ENCODE data around the gene FOXK1. TPM values are rescaled to one million over a fixed set of nuclear protein-coding genes. Genes with fewer than 3 reads are reported as not detected.

The FOXK1 gene
- total and polyA plus RNA-seq, 2 of the 13 experiments (the other 11 are each of a cell fraction or from before 2014, with no cell fraction given) = 4.6 to 8.8 TPM

- Histone ChIP-seq H3K27ac (ENCODE audit: extremely low read length, insufficient read depth, low read length) (no peak overlapping the region), H3K36me3 (replicated peaks in 1 of 2; ENCODE audit: control insufficient read depth in 1 of 2, insufficient read depth in 2 of 2, low read length in 2 of 2) (peaks cover 1 to 3% of the 10 kb centered on the region in 2 experiments; a peak in 1 of 5 replicates), H4K20me1 (ENCODE audit: insufficient read depth, low read length) (no peaks in the 10 kb centered on the region), H3K4me1 (ENCODE audit: insufficient read depth, low read length) (peaks cover 16% of the 10 kb centered on the region), H3K4me2 (ENCODE audit: low read depth, low read length) (no peak overlapping the region), H3K27me3 (ENCODE audit: control insufficient read depth in 1 of 2, insufficient read depth in 2 of 2, low read length in 2 of 2) (no peaks in the 10 kb centered on the region), H3K9ac (ENCODE audit: insufficient read depth, low read depth, low read length) (no peak overlapping the region), H2AFZ (ENCODE audit: low read length) (no peak overlapping the region), H3K4me3 (replicated peaks in 1 of 3; ENCODE audit: insufficient read depth in 1 of 3, low read depth in 2 of 3, low read length in 3 of 3) (no peak overlapping the region), H3K79me2 (ENCODE audit: insufficient read depth, low read length) (no peaks in the 10 kb centered on the region), H3K9me3 (ENCODE audit: low read length) (no peaks in the 10 kb centered on the region)
- ATAC-seq (no peak), DNase-seq (ENCODE audit: low spot score) (no peak), FAIRE-seq (no peak)
- WGBS (ENCODE audit: low lambda C conversion rate) = 86% methylated on average over 24 of the region's 24 CpGs
- ChIA-PET POLR2A (interaction anchor here (1.3 kb wide), 1 partner anchor 20 kb away, joined by 5 read pairs; the partner anchor contains the start of gene AP5Z1), CTCF (ENCODE audit: low intra/inter-chr PET ratio, low total read pairs) (no interaction called here)
- intact Hi-C loops (cut with micrococcal nuclease; ENCODE audit: unreplicated experiment) (no loop called here), in situ Hi-C loops (cut with HindIII; ENCODE audit: extremely low pct_ligation_motif_present, low pct_unique_long_range_greater_than_20kb) (loop anchor here (10.0 kb wide), 1 partner anchor 290 kb away; no protein-coding TSS in a partner anchor)
- TSS peak; percentile 41 for BruUV-seq (replicated peaks)
- no peak for TF ChIP-seq MYC (CRISPR knock-in tag; IDR thresholded peaks at IDR 0.05; ENCODE audit: borderline replicate concordance)
- TF ChIP-seq ZNF652 (CRISPR knock-in tag; IDR thresholded peaks at IDR 0.05; ENCODE audit: borderline replicate concordance, low read depth) = no peak
- 0 out of 2 replicates have a peak, but pooled peaks have one; percentile 11 for TF ChIP-seq ATF7 (IDR thresholded peaks at IDR 0.05)
- no peak for TF ChIP-seq ATF7 (CRISPR knock-in tag; IDR thresholded peaks at IDR 0.05)
- TF ChIP-seq ZBTB7A (CRISPR knock-in tag; IDR thresholded peaks at IDR 0.05) = no peak
These were observed 112.7 kb downstream of the FOXK1 start for GRCh38 chr7:4794591-4795350.

GRCh38 chr7:4796453-4796852 lies 114.4 kb downstream of the FOXK1 start:
- in situ Hi-C loops (cut with HindIII; ENCODE audit: extremely low pct_ligation_motif_present, low pct_unique_long_range_greater_than_20kb) (loop anchor here (10.0 kb wide), 1 partner anchor 288 kb away; no protein-coding TSS in a partner anchor), intact Hi-C loops (cut with micrococcal nuclease; ENCODE audit: unreplicated experiment) (no loop called here)
- ChIA-PET POLR2A (interaction anchor here (2.0 kb wide), 1 partner anchor 21 kb away, joined by 10 read pairs; the partner anchor contains the start of gene AP5Z1), CTCF (ENCODE audit: low intra/inter-chr PET ratio, low total read pairs) (no interaction called here)
- H4K20me1 ChIP-seq (ENCODE audit: insufficient read depth, low read length) = no peaks in the 10 kb centered on the region
- peaks cover under 1 to 3% of the 10 kb centered on the region in 2 experiments; a peak in 1 of 5 replicates for H3K36me3 ChIP-seq (replicated peaks in 1 of 2; ENCODE audit: control insufficient read depth in 1 of 2, insufficient read depth in 2 of 2, low read length in 2 of 2)
- H3K4me1 ChIP-seq (ENCODE audit: insufficient read depth, low read length) = peaks cover 16% of the 10 kb centered on the region
- H3K27ac ChIP-seq (ENCODE audit: extremely low read length, insufficient read depth, low read length) = no peak overlapping the region
- H3K9ac ChIP-seq (ENCODE audit: insufficient read depth, low read depth, low read length) = no peak overlapping the region
- H3K4me2 ChIP-seq (ENCODE audit: low read depth, low read length) = no peak overlapping the region
- DNase-seq (ENCODE audit: low spot score) (no peak), FAIRE-seq (no peak), ATAC-seq (no peak)
- no peaks in the 10 kb centered on the region for H3K9me3 ChIP-seq (ENCODE audit: low read length)
- no peaks in the 10 kb centered on the region for H3K79me2 ChIP-seq (ENCODE audit: insufficient read depth, low read length)
- BruUV-seq (replicated peaks) = no TSS peak
- WGBS (ENCODE audit: low lambda C conversion rate) = 61% methylated on average over 9 of the region's 9 CpGs
- H3K4me3 ChIP-seq (replicated peaks in 1 of 3; ENCODE audit: insufficient read depth in 1 of 3, low read depth in 2 of 3, low read length in 3 of 3) = no peak overlapping the region
- peaks cover 1 to 11% of the 10 kb centered on the region in 2 experiments; a peak in 2 of 5 replicates for H3K27me3 ChIP-seq (ENCODE audit: control insufficient read depth in 1 of 2, insufficient read depth in 2 of 2, low read length in 2 of 2)
- H2AFZ ChIP-seq (ENCODE audit: low read length) = no peak overlapping the region
- TF ChIP-seq ZHX1 (CRISPR knock-in tag; IDR thresholded peaks at IDR 0.05; ENCODE audit: low read depth) = no peak
- TF ChIP-seq ZNF160 (CRISPR knock-in tag; IDR thresholded peaks at IDR 0.05) = no peak
- TF ChIP-seq SIN3B (IDR thresholded peaks at IDR 0.05; ENCODE audit: low read length) = no peak
- no peak for TF ChIP-seq NCOA5 (CRISPR knock-in tag; IDR thresholded peaks at IDR 0.05)
- TF ChIP-seq ZFYVE20 (CRISPR knock-in tag; IDR thresholded peaks at IDR 0.05; ENCODE audit: borderline replicate concordance, low read depth) = no peak
- TF ChIP-seq ZNF530 (CRISPR knock-in tag; IDR thresholded peaks at IDR 0.05; ENCODE audit: low read depth) = no peak
- no peak for TF ChIP-seq ZBTB39 (CRISPR knock-in tag; IDR thresholded peaks at IDR 0.05)
- no peak for TF ChIP-seq ZNF567 (CRISPR knock-in tag; IDR thresholded peaks at IDR 0.05; ENCODE audit: borderline replicate concordance)

All from HepG2 (cell line).